IgD-negative memory B cell (primary cell): ENCODE data around the gene UCK2. TPM values are rescaled to one million over a fixed set of nuclear protein-coding genes. Genes with fewer than 3 reads are reported as not detected.

Experiments used
- H3K27ac Mint-ChIP-seq, 3 donors: one replicate each; pipeline ENCODE4 v1.8.0; 2020 to 2022; ENCODE audit warnings: mild to moderate bottlenecking in 3 of 3, mixed read lengths in 3 of 3, moderate library complexity in 1 of 3
- H3K27me3 Mint-ChIP-seq: one replicate; pipeline ENCODE4 v1.8.0; 2021; ENCODE audit warnings: mixed read lengths
- H3K36me3 Mint-ChIP-seq: one replicate; pipeline ENCODE4 v1.8.0; 2020; ENCODE audit warnings: mild to moderate bottlenecking, mixed read lengths
- H3K4me1 Mint-ChIP-seq, 3 donors: one replicate each; pipeline ENCODE4 v1.8.0; 2020 to 2022; ENCODE audit warnings: mixed read lengths in 3 of 3, mild to moderate bottlenecking in 1 of 3
- H3K4me3 Mint-ChIP-seq, 4 donors: one replicate each; pipeline ENCODE4 v1.8.0; 2020 to 2022; ENCODE audit warnings: mild to moderate bottlenecking in 4 of 4, mixed read lengths in 4 of 4, moderate library complexity in 3 of 4
- H3K9me3 Mint-ChIP-seq, 3 donors: one replicate each; pipeline ENCODE4 v1.8.0; 2020 to 2021; ENCODE audit warnings: mixed read lengths in 3 of 3, mild to moderate bottlenecking in 1 of 3
- polyA plus RNA-seq: library from polyadenylated mRNA; unstranded; fragments of 300-500 nt; fragmentation: Illumina TruSeq; gene quantifications from one replicate; pipeline ENCODE4 v1.2.3, GENCODE V29; 2021

UCK2 gene
- polyA plus RNA-seq, 1 donor from 2014 or later = 13.5 TPM

DNA sequence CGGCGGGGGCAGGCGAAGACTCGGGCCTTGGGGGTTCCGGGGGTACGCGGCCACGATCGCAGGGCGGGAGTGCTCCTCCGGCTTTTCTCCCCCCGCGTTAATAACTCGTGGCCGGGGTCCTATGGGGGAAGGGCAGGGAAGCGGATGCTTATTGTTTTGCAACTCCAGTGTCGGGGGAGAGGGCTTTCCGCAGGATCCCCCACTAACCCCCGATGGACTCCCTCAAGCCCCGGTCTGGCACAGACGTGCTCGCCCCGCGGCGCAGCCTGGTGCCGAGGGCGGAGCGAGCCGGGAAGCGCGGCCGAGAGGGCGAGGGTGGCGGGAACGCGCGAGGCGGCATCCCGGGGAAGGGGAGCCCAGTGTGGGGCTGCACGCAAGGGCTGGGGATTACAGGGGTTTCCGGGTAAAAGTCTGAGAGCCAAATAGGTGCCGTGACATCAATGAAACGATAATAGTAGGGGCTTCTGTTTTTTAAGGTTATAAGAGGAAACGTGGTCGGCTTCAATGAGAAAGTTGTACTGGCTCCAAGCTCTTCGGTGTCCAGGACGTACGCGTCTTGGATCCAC lies 772 bp downstream of the UCK2 start:
- peak overlapping the region; percentile 18 to 76 (median 67) for H3K27ac Mint-ChIP-seq
- H3K27me3 Mint-ChIP-seq = no peaks in the 10 kb centered on the region
- H3K36me3 Mint-ChIP-seq = peaks cover under 1% of the 10 kb centered on the region
- no peaks in the 10 kb centered on the region for H3K9me3 Mint-ChIP-seq
- H3K4me1 Mint-ChIP-seq = peaks cover 18 to 21% (median 20%) of the 10 kb centered on the region in 3 donors
- H3K4me3 Mint-ChIP-seq = peak overlapping the region; percentile 92 to 98 (median 95)

DNA sequence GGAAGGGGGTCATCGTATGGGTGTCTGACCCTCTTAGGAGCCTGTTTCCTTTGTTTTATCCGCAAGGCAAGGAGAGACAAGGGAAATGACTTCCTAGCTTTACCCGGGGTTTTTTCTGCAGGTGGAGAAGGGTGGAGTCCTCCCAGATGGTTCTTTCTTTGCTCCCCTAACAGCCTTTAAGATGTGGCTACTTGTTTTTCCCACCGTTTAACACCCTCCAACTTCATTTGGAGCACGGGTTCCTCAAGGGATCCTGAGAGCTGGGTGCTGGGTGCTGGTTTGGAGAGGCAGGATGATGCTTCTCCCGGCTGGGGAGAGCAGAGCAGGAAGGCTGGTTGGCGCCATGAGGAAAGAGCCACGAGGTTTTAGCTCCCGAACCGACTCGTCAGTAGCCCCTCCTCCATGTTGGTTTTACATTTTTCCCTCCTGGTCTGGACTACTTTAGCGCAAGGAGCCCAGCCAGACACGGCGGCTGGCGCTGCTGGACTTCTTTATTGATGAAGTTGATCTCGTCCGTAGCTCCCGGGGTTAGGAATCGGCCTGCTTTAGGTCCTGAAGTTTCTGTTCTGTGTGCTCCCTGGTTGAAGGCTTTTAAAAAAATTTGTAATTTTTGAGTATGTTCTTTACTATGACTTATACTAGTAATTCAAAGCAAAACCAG lies 1.4 kb downstream of the UCK2 start:
- Mint-ChIP-seq H3K4me3 (peak overlapping the region; percentile 92 to 98 (median 95)), H3K27me3 (no peaks in the 10 kb centered on the region), H3K4me1 (peaks cover 21 to 24% (median 23%) of the 10 kb centered on the region in 3 donors), H3K36me3 (peaks cover 4% of the 10 kb centered on the region), H3K9me3 (no peaks in the 10 kb centered on the region), H3K27ac (peak overlapping the region; percentile 18 to 76 (median 67))

DNA sequence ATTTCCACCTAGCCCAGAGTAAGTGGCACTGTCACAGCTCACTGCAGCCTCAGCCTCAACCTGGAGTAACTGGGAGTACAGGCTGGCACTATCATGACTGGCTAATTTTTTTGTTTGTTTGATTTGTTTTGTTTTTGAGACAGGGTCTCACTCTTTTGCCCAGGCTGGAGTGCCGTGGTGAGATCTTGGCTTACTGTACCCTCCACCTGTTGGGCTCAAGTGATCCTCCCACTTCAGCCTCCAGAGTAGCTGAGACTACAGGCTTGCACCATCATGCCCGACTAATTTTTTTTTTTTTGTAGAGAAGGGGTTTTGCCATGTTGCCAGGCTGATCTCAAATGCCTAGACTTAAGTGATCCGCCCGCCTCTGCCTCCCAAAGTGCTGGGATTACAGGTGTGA lies 2.5 kb downstream of the UCK2 start:
- no peaks in the 10 kb centered on the region for H3K27me3 Mint-ChIP-seq
- H3K27ac Mint-ChIP-seq = no peak overlapping the region
- H3K4me3 Mint-ChIP-seq = peak overlapping the region in 2 of 4 donors; percentile 95
- H3K36me3 Mint-ChIP-seq = peaks cover 4% of the 10 kb centered on the region
- no peaks in the 10 kb centered on the region for H3K9me3 Mint-ChIP-seq
- peaks cover 21 to 24% (median 23%) of the 10 kb centered on the region in 3 donors for H3K4me1 Mint-ChIP-seq

DNA sequence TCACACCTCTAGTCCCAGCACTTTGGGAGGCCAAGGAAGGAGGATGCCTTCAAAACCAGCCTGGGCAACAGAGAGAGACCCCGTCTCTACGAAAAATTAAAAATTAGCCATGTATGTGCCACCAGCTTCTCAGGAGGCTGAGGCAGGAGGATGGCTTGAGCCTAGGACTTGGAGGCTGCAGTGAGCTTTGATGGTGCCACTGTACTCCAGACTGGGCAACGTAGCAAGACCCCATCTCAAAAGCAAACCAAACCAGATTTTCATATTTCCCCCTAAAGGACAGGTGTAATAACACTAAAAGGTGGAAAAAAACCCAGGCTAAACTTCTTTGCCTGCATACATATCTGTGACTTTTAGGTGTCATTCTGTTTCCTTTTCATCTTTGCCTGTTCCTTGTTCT lies 3.7 kb downstream of the UCK2 start:
- Mint-ChIP-seq H3K27me3 (no peaks in the 10 kb centered on the region), H3K27ac (peak overlapping the region in 1 of 3 donors; percentile 53), H3K9me3 (no peaks in the 10 kb centered on the region), H3K36me3 (peaks cover 4% of the 10 kb centered on the region), H3K4me1 (peaks cover 18 to 24% (median 23%) of the 10 kb centered on the region in 3 donors), H3K4me3 (peak overlapping the region in 1 of 4 donors; percentile 20)

DNA sequence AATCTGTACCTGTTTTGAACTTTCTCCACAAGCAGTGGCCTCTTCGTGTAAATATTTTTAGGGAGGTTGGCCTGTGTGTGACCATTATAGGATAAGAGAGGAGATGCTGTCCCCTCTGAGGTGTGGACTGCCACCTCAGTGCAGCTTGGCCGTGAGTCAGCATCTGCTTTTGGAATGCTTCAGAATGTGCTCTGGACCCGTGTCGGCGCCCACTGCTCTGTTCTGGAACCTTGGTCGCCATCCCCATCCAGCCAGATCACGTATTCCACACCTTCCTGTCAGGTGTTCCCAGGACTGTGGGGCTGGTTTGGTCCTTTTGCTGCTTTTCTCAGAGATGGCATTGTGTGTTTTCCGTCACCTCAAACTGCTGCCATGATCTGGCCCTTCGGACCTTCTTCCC lies 5.5 kb downstream of the UCK2 start:
- Mint-ChIP-seq H3K4me3 (no peak overlapping the region), H3K27ac (no peak overlapping the region), H3K4me1 (peaks cover 13 to 19% (median 16%) of the 10 kb centered on the region in 3 donors), H3K9me3 (no peaks in the 10 kb centered on the region), H3K36me3 (peaks cover 4% of the 10 kb centered on the region), H3K27me3 (no peaks in the 10 kb centered on the region)

DNA sequence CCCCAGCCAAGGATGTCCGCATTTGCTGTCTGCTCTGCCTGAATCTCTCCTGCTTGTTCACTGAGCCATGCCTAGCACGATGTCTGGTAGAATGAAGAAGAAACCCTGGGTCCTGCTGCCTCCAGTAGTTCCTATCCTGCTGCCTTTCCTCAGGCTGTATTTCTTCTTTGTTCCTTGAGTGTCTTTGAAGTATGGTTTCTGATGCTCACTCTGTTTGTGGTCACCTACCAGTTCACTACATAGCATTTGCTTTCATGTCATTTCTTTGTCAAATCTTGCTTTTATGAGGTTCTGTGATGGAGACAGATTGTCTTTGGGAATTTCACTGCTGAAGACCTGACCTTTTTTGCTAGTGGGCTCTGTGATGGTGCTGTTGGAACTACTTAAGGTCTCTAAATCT lies 5.9 kb downstream of the UCK2 start:
- H3K27ac Mint-ChIP-seq = no peak overlapping the region
- H3K36me3 Mint-ChIP-seq = peaks cover 4% of the 10 kb centered on the region
- no peaks in the 10 kb centered on the region for H3K9me3 Mint-ChIP-seq
- H3K4me1 Mint-ChIP-seq = peaks cover 13 to 18% (median 16%) of the 10 kb centered on the region in 3 donors
- no peaks in the 10 kb centered on the region for H3K27me3 Mint-ChIP-seq
- H3K4me3 Mint-ChIP-seq = no peak overlapping the region

DNA sequence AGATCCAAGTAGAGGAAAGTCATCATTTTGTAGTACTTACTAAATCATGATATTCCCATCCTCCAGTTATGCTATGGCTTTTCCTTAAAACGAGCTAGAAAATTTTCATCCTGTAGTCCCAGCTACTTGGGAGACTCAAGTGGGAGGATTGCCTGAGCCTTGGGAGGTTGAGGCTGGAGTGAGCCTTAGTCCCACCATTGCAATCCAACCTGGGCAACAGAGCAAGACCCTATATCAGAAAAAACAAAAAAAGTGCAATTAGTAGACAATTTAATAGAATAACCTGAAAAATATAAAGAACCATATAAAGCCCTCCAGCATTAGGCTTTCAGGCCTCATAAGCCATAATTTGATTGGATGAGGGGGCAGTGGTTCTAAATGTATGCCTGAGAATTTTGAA lies 6.8 kb downstream of the UCK2 start:
- no peak overlapping the region for H3K27ac Mint-ChIP-seq
- no peak overlapping the region for H3K4me3 Mint-ChIP-seq
- peaks cover 4% of the 10 kb centered on the region for H3K36me3 Mint-ChIP-seq
- H3K27me3 Mint-ChIP-seq = no peaks in the 10 kb centered on the region
- peaks cover 11 to 13% (median 11%) of the 10 kb centered on the region in 3 donors for H3K4me1 Mint-ChIP-seq
- H3K9me3 Mint-ChIP-seq = no peaks in the 10 kb centered on the region

DNA sequence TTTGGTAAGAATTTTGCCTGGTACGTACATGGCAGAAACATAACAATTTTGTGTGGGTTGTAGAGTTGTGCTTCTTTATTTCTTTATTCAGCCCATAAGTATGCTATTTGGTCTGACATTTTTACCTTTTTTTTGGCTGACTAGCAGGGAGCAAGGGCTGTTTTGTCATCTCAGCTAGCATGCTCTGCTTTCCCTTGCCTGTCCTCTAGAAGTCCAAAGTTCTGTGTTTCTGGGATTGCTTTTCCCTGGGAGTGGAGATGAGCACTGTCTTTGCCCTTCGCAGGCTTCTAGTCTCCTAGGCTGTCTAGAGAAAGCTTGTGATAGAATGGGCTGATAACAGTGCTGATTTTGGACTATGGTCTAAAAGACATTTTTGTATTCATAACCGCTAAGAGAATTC lies 7.5 kb downstream of the UCK2 start:
- no peaks in the 10 kb centered on the region for H3K9me3 Mint-ChIP-seq
- peaks cover 7 to 10% (median 7%) of the 10 kb centered on the region in 3 donors for H3K4me1 Mint-ChIP-seq
- no peaks in the 10 kb centered on the region for H3K27me3 Mint-ChIP-seq
- H3K4me3 Mint-ChIP-seq = no peak overlapping the region
- H3K27ac Mint-ChIP-seq = no peak overlapping the region
- peaks cover 4% of the 10 kb centered on the region for H3K36me3 Mint-ChIP-seq

DNA sequence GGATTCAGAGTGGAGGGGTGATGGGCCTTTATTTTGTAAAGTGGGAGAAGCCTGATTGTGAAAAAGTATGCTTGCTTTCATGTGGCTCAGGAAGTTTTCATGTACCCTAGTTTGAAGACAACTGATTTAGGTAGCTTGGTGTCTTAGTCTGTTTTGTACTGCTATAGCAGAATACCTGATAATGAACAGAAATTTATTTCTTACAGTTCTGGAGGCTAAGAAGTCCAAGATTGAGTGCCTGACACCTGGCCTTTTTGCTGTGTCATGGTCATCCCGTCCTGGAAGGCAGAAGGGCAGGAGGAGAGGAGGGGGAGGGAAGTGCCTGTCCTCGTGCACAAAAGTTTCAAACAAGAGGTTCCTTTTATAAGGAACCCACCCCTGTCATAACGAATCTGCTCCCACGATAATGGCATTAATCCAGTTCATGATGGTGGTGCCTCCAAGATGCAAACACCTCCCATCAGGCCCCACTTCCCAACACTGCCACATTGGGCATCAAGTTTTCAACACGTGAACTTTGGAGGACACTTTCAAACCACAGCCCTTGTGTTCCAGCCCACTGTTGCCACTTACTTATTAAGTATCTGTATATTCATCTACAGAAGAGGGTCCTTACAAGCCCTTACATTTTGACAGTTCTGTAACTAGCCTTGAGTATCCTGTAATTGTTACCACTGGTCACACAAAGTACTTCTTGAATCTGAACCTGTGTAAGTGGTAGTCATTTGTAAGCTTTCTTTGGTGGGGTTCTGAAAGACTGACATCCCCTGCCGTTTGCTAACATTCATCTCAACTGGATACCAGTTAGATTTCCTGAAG lies 9.5 kb downstream of the UCK2 start:
- peaks cover 10 to 14% (median 12%) of the 10 kb centered on the region in 3 donors for H3K4me1 Mint-ChIP-seq
- no peaks in the 10 kb centered on the region for H3K9me3 Mint-ChIP-seq
- H3K27me3 Mint-ChIP-seq = no peaks in the 10 kb centered on the region
- H3K36me3 Mint-ChIP-seq = peaks cover 5% of the 10 kb centered on the region
- no peak overlapping the region for H3K27ac Mint-ChIP-seq
- no peak overlapping the region for H3K4me3 Mint-ChIP-seq

DNA sequence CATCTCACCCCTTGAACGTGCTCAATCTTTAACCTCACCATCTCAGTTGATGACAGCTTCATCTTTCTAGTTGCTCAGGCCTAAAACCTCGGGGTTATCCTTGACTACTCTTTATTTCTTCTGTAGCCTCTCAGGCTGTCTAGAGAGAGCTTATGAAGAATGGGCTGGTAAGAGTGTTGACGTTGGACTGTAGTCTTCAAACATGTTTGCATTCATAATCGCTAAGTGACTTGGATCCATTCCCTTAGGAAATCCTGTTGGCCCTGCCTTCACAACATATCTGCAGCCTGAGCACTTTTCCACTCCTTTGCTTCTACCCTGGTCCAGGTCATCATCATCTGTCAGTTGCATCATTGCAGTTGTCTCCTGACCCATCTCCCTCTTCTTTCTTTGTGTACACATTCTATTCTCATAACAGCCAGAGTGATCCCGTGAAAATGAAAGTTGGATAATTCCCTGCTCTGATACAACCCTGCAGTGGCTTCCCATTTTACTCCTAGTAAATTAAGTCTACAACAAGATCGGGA lies 10.5 kb downstream of the UCK2 start:
- Mint-ChIP-seq H3K27me3 (no peaks in the 10 kb centered on the region), H3K4me1 (peaks cover 17 to 22% (median 18%) of the 10 kb centered on the region in 3 donors), H3K9me3 (no peaks in the 10 kb centered on the region), H3K27ac (no peak overlapping the region), H3K36me3 (peaks cover 5% of the 10 kb centered on the region), H3K4me3 (no peak overlapping the region)

DNA sequence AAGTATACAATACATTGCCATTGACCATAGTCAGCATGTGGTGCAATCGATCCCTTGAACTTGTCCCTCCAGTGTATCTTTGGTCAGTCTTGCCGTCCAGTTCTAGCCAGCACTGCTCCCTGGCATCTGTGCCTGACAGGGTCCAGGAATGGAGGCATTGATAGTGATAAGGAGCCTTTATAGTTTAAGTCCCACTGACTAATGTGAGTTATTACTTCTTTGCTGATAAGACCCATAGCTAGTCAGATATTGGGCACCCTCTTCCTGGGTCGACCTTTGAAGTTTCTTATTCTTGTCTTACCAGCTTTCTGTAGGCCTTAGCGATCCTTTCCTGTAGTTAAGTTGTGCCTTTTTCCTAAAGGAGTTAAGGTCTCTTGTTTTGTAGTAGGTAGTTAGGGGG lies 13.0 kb downstream of the UCK2 start:
- Mint-ChIP-seq H3K27ac (no peak overlapping the region), H3K36me3 (peaks cover 3% of the 10 kb centered on the region), H3K27me3 (no peaks in the 10 kb centered on the region), H3K9me3 (no peaks in the 10 kb centered on the region), H3K4me3 (no peak overlapping the region), H3K4me1 (peaks cover 14 to 25% (median 17%) of the 10 kb centered on the region in 3 donors)

DNA sequence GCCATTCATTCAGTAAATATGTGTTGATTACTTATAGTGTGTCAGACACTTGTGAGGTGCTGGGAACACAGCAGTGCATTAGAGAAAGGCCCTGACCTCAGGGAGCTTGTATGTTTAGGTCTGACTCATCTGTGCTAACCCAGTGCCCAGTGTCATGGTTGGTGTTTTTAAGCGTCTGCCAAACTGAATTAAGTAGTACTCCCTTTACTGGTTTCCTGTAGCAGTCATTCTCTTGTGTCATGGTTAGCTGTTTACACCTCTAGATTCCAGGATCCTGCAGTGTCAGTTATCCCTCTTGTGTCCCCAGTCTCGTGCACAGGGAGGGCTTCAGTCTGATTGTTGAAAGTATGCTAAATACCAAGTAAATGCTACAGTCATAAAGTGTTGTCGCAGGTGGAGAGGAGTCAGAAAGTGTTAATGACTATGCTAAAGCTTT lies 14.2 kb downstream of the UCK2 start:
- Mint-ChIP-seq H3K4me3 (no peak overlapping the region), H3K36me3 (peaks cover 3% of the 10 kb centered on the region), H3K9me3 (no peaks in the 10 kb centered on the region), H3K27ac (peak overlapping the region in 1 of 3 donors; percentile 44), H3K27me3 (no peaks in the 10 kb centered on the region), H3K4me1 (peaks cover 14 to 23% (median 21%) of the 10 kb centered on the region in 3 donors)

DNA sequence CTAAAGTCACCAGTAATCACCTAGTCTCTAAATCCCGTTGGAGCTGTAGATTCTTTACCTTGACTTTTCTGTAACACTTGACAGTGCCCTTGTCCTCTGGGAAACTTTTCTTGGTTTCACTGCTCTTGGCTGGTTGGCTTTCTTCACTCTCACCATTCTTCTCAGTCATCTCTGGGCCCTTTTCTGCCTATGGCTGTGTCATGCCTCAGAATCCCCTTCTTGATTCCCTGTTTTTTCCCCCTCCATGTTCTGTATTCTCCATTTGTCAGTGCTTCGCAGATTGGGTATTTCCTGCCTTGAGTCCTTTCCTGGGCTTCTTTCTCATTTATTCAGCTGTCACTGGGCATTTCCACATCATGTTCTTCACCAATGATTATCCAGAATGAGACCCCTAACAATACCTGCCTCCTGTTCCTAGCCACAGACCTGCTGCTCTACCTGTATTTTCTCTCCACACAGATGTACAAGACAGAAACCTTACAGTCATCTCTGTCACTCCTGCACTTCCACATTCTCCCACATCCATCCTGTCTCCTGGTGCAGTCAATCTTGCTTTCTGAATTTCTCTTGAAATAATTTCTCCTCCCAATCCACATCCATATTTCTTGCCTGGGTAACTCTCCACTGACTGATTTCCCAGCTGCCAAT lies 14.7 kb downstream of the UCK2 start:
- Mint-ChIP-seq H3K4me3 (peak overlapping the region in 1 of 4 donors; percentile 4), H3K27ac (peak overlapping the region in 1 of 3 donors; percentile 44), H3K9me3 (no peaks in the 10 kb centered on the region), H3K36me3 (peaks cover 3% of the 10 kb centered on the region), H3K27me3 (no peaks in the 10 kb centered on the region), H3K4me1 (peaks cover 14 to 23% (median 21%) of the 10 kb centered on the region in 3 donors)

DNA sequence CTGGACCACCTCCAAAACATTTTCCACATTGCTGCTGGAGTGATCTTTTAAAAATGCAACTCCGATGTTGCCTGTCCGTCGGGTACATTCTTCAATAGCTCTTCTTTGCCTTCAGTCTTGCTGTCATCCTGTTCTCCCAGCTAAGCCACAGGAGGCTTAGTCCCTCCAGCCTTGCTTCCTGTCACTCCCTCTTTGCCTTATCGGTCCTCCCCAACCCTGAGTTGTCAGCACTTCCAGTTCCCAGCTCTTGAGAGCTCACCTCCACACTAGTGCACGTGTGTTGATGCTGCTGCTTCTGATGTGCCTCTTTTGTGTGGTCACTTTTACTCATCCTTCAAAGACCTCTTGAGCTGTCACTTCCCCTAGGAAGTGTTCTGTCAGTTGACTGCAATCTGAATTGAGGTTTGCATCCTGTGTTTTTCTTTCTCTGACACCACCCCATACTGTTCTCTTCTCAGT lies 15.3 kb downstream of the UCK2 start:
- Mint-ChIP-seq H3K36me3 (peaks cover 3% of the 10 kb centered on the region), H3K9me3 (no peaks in the 10 kb centered on the region), H3K4me3 (peak overlapping the region in 1 of 4 donors; percentile 24), H3K27ac (no peak overlapping the region), H3K27me3 (no peaks in the 10 kb centered on the region), H3K4me1 (peaks cover 14 to 23% (median 21%) of the 10 kb centered on the region in 3 donors)
